ENCODE measurements around the gene PSTPIP1.

DNA sequence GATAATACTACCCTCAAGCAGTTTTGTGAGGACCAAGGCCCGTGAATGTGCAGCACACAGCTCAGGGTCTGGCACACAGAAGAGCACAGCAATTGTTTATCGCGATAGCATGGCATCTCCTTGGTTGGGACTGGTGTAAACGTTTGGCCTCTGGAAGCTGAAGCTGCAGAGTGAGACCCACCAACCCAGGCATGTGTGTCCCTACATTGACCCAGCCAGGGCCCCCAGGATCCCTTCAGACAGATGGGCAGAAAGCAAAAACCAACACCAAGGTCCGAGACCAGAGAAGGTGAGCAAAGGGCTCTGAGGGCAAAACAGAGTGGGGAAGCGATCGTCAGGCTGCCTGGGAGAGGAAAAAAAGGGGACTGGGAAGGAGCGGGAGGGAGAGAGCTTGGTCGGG lies 12.6 kb upstream of the PSTPIP1 start:
- TF ChIP-seq SIX5 (IDR thresholded peaks at IDR 0.05; ENCODE audit: low read depth, low read length): no peak
- TF ChIP-seq, protein P1, sequence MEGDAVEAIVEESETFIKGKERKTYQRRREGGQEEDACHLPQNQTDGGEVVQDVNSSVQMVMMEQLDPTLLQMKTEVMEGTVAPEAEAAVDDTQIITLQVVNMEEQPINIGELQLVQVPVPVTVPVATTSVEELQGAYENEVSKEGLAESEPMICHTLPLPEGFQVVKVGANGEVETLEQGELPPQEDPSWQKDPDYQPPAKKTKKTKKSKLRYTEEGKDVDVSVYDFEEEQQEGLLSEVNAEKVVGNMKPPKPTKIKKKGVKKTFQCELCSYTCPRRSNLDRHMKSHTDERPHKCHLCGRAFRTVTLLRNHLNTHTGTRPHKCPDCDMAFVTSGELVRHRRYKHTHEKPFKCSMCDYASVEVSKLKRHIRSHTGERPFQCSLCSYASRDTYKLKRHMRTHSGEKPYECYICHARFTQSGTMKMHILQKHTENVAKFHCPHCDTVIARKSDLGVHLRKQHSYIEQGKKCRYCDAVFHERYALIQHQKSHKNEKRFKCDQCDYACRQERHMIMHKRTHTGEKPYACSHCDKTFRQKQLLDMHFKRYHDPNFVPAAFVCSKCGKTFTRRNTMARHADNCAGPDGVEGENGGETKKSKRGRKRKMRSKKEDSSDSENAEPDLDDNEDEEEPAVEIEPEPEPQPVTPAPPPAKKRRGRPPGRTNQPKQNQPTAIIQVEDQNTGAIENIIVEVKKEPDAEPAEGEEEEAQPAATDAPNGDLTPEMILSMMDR (IDR thresholded peaks at IDR 0.05; ENCODE audit: control extremely low read depth in 1 of 3, insufficient read depth in 1 of 3, low read depth in 1 of 3, low read length in 3 of 3): no peak
- no peak for TF ChIP-seq EGR1 (IDR thresholded peaks at IDR 0.05; ENCODE audit: borderline replicate concordance, low read depth, low read length)
- no peak for TF ChIP-seq FOSL1 (IDR thresholded peaks at IDR 0.05; ENCODE audit: insufficient read depth, low read depth, low read length)
- TF ChIP-seq RNF2 (IDR thresholded peaks at IDR 0.05; ENCODE audit: borderline replicate concordance, low read depth, low read length, missing control alignments, poor library complexity, severe bottlenecking): no peak
- TF ChIP-seq CHD1 (IDR thresholded peaks at IDR 0.05; ENCODE audit: low read depth, low read length): no peak
- no peak for TF ChIP-seq POLR2AphosphoS5 (IDR thresholded peaks at IDR 0.05; ENCODE audit: low read depth, low read length)
- no peak for TF ChIP-seq TCF12 (IDR thresholded peaks at IDR 0.05; ENCODE audit: low read depth, low read length)
- TF ChIP-seq EP300 (IDR thresholded peaks at IDR 0.05; ENCODE audit: borderline replicate concordance in 1 of 2, low read depth in 2 of 2, low read length in 2 of 2): no peak
